PC-9 (cell line): Measurements from ENCODE around the gene ZNF423. TPM values are rescaled to one million over a fixed set of nuclear protein-coding genes. Genes with fewer than 3 reads are reported as not detected.

Source experiments
- BruUV-seq: library from RNA; stranded (reverse); fragments of 400-500 nt; replicated peaks from 2 replicates; lab custom pipeline; 2021; lab: Mats Ljungman, UMichigan
- CTCF ChIA-PET: fragments of 300-600 bp; sonication (Branson Sonifier 250); formaldehyde crosslinking; loops from one replicate; lab custom pipeline; 2022; ENCODE audit warnings: antibody characterized with exemption; lab: Charles Lee
- POLR2A ChIA-PET: fragments of 300-600 bp; sonication (Branson Sonifier 250); formaldehyde crosslinking; loops from one replicate; lab custom pipeline; 2022; ENCODE audit warnings: antibody characterized with exemption; ENCODE audit not compliant: unreplicated experiment; lab: Charles Lee
- DNase-seq, 2 experiments: peaks; one replicate each; pipeline versions ENCODE4 v3.0.0 to v3.0.0-alpha.2; 2015 to 2022; ENCODE audit warnings: mixed read lengths in 1 of 2
- H2AFZ ChIP-seq: fragments of 200-600 bp; sonication (generic); 2 replicates; pipeline ENCODE4 v1.8.1; 2017; ENCODE audit warnings: antibody characterized with exemption
- H3F3A ChIP-seq: fragments of 200-600 bp; sonication (generic); 2 replicates; pipeline ENCODE4 v1.8.1; 2017; ENCODE audit warnings: antibody characterized with exemption, mild to moderate bottlenecking, low read depth; ENCODE audit not compliant: insufficient read depth
- H3K27ac ChIP-seq: fragments of 200-600 bp; sonication (generic); 2 replicates; pipeline ENCODE4 v1.6.1; 2016; ENCODE audit warnings: mixed run types
- H3K27me3 ChIP-seq: fragments of 200-600 bp; sonication (generic); 2 replicates; pipeline ENCODE4 v1.6.1; 2016; ENCODE audit warnings: low read depth, mixed run types; ENCODE audit not compliant: insufficient read depth
- H3K36me3 ChIP-seq: fragments of 200-600 bp; sonication (generic); 2 replicates; pipeline ENCODE4 v1.6.1; 2016; ENCODE audit warnings: low read depth, mixed run types
- H3K4me1 ChIP-seq: fragments of 200-600 bp; sonication (generic); replicated peaks from 2 replicates; pipeline ENCODE4 v1.6.1; 2016; ENCODE audit warnings: mixed run types; ENCODE audit not compliant: insufficient read depth
- H3K4me2 ChIP-seq: fragments of 200-600 bp; sonication (generic); 2 replicates; pipeline ENCODE4 v1.6.1; 2017; ENCODE audit warnings: mixed run types
- H3K4me3 ChIP-seq: fragments of 200-600 bp; sonication (generic); 2 replicates; pipeline ENCODE4 v1.6.1; 2016; ENCODE audit warnings: mixed run types
- H3K79me2 ChIP-seq: fragments of 200-600 bp; sonication (generic); 2 replicates; pipeline ENCODE4 v1.6.1; 2017; ENCODE audit warnings: low read depth, mixed run types
- H3K9me2 ChIP-seq: fragments of 200-600 bp; sonication (generic); 2 replicates; pipeline ENCODE4 v1.8.1; 2017; ENCODE audit warnings: mild to moderate bottlenecking; ENCODE audit not compliant: insufficient read depth
- H3K9me3 ChIP-seq: fragments of 200-600 bp; sonication (generic); 2 replicates; pipeline ENCODE4 v1.8.1; 2016; ENCODE audit warnings: low read depth; ENCODE audit not compliant: insufficient read depth
- H4K20me1 ChIP-seq: fragments of 200-600 bp; sonication (generic); 2 replicates; pipeline ENCODE4 v1.8.1; 2017; ENCODE audit not compliant: insufficient read depth
- EZH2 ChIP-seq: fragments of 200-600 bp; sonication (generic); IDR thresholded peaks from 2 replicates; pipeline ENCODE4 v1.8.0; 2017; ENCODE audit warnings: antibody characterized with exemption, low read depth
- intact Hi-C: fragments of 100-400 bp; cut with micrococcal nuclease; formaldehyde crosslinking; loops from one replicate; pipeline ENCODE4 v1.10.0; 2022; ENCODE audit not compliant: unreplicated experiment
- total RNA-seq: library from RNA; stranded (reverse); gene quantifications from 2 replicates; pipeline ENCODE4 v1.2.3, GENCODE V29; 2021
- TF ChIP-seq, protein P1 (sequence below): fragments of 200-600 bp; sonication (generic); conservative IDR thresholded peaks from 2 replicates; pipeline ENCODE4 v1.6.1; 2017; ENCODE audit warnings: mixed run types, antibody characterized with exemption, mild to moderate bottlenecking, moderate library complexity

The ZNF423 gene
- total RNA-seq, 1 experiment from 2014 or later: not detected

DNA sequence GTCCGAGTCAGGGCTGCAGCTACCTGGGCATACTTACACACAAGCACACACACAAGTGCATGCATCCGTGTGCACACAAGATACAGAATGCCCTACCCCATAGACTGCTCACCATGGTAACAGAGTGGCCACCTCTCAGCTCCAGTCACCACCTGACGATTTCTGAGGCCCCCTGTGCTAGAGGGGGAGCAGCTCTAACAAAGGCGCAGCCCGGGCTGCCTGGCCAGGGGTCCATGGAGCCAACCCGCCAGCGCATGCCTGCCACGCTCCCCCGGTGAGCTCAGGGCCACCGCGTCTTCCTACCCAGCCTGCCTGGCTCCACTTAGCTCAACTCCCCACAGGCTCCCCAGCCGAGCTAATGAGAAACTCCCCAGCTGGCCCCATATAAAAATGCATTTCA lies 75.5 kb downstream of the ZNF423 start:
- intact Hi-C loops: no loop called here
- BruUV-seq: no TSS peak
- H4K20me1 ChIP-seq: no peaks in the 10 kb centered on the region
- no peaks in the 10 kb centered on the region for H3K79me2 ChIP-seq
- no peak overlapping the region for H3K27ac ChIP-seq
- TF ChIP-seq EZH2: no peak
- TF ChIP-seq, protein P1, sequence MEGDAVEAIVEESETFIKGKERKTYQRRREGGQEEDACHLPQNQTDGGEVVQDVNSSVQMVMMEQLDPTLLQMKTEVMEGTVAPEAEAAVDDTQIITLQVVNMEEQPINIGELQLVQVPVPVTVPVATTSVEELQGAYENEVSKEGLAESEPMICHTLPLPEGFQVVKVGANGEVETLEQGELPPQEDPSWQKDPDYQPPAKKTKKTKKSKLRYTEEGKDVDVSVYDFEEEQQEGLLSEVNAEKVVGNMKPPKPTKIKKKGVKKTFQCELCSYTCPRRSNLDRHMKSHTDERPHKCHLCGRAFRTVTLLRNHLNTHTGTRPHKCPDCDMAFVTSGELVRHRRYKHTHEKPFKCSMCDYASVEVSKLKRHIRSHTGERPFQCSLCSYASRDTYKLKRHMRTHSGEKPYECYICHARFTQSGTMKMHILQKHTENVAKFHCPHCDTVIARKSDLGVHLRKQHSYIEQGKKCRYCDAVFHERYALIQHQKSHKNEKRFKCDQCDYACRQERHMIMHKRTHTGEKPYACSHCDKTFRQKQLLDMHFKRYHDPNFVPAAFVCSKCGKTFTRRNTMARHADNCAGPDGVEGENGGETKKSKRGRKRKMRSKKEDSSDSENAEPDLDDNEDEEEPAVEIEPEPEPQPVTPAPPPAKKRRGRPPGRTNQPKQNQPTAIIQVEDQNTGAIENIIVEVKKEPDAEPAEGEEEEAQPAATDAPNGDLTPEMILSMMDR: no peak
- H3K27me3 ChIP-seq: peaks cover 43% of the 10 kb centered on the region
- H3K9me3 ChIP-seq: no peaks in the 10 kb centered on the region
- H3K36me3 ChIP-seq: no peaks in the 10 kb centered on the region
- no peak overlapping the region for H3K4me2 ChIP-seq
- H3F3A ChIP-seq: no peaks in the 10 kb centered on the region
- H2AFZ ChIP-seq: no peak overlapping the region
- H3K4me3 ChIP-seq: no peak overlapping the region
- ChIA-PET POLR2A (no interaction called here), CTCF (no interaction called here)
- no peaks in the 10 kb centered on the region for H3K9me2 ChIP-seq
- H3K4me1 ChIP-seq: no peaks in the 10 kb centered on the region
- DNase-seq: no peak

DNA sequence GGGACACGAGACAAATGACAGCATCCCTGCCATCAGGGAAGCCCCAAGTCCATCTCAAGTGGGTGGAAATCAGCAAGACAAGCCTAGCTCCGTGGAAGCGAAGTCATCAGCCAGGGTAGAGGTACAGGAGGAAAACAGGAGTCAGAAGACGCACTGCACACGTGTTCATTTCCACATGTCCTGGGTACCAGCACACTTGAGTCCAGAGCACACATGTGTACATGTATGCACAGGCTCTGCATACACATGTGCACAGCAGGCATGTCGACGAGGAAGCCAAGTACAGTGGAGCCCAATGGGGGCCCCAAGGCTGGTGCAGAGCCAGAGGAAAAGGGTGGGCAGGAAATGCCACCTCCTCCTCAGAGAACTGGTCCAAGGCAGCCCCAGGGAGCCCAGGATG lies 75.9 kb downstream of the ZNF423 start:
- no peaks in the 10 kb centered on the region for H3K9me2 ChIP-seq
- no peaks in the 10 kb centered on the region for H3K4me1 ChIP-seq
- no peak for DNase-seq
- H3K27ac ChIP-seq: no peak overlapping the region
- no peaks in the 10 kb centered on the region for H3K9me3 ChIP-seq
- no peaks in the 10 kb centered on the region for H3K79me2 ChIP-seq
- intact Hi-C loops: no loop called here
- no peaks in the 10 kb centered on the region for H4K20me1 ChIP-seq
- H2AFZ ChIP-seq: no peak overlapping the region
- ChIA-PET CTCF (no interaction called here), POLR2A (no interaction called here)
- no peak overlapping the region for H3K4me2 ChIP-seq
- BruUV-seq: no TSS peak
- TF ChIP-seq EZH2: no peak
- TF ChIP-seq, protein P1: no peak
- H3F3A ChIP-seq: no peaks in the 10 kb centered on the region
- no peaks in the 10 kb centered on the region for H3K36me3 ChIP-seq
- H3K27me3 ChIP-seq: peaks cover 47% of the 10 kb centered on the region
- H3K4me3 ChIP-seq: no peak overlapping the region

DNA sequence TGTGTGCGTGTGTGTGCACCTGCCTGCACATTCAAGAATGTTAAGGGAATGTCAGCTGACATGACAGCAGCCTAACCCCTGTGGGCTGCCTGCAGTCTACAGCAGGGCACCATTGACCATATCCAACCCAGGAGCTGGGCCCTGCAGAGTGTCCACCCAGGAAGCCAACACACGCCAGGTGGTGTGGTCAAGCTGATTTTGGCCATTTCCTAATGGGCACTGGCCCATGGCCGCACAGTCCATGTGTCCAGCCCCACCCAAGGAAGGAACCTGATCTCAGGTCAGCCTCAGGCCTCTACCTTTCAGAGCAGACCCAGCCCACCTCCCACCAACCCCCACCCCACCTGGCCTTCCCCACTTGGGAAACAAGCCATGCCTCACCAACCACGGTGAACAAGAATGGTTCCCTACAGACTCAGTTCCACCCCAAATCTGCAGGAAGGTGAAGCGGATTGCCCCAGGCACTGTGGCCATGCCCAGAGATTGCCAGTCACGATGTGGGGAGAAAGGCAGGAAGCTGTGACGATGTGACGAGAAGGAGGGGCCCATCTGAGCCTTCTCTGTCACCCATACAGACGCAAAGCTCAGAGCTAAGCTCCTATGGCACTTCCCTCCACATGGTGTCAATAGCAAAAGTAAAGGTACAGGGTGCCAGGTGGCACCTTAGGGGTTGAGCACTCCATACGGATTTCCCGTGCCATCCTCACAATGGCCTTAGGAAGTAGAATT lies 77.5 kb downstream of the ZNF423 start:
- Histone ChIP-seq H3K36me3 (no peaks in the 10 kb centered on the region), H3K4me1 (no peaks in the 10 kb centered on the region), H3K9me2 (no peaks in the 10 kb centered on the region), H3K27ac (no peak overlapping the region), H3K4me3 (no peak overlapping the region), H3K9me3 (no peaks in the 10 kb centered on the region), H3K27me3 (peaks cover 55% of the 10 kb centered on the region), H4K20me1 (no peaks in the 10 kb centered on the region), H3K79me2 (no peaks in the 10 kb centered on the region), H3K4me2 (no peak overlapping the region), H3F3A (no peaks in the 10 kb centered on the region), H2AFZ (no peak overlapping the region)
- no TSS peak for BruUV-seq
- DNase-seq: no peak
- POLR2A ChIA-PET: no interaction called here
- TF ChIP-seq, protein P1: no peak
- no peak for TF ChIP-seq EZH2
- CTCF ChIA-PET: no interaction called here
- intact Hi-C loops: no loop called here
